ENCODE measurements around the gene MRPL43.

MRPL43 gene

GRCh38 chr10:101014230-101014884 is 27.1 kb upstream of the MRPL43 start:
- peak; percentile 98 for TF ChIP-seq CTCF (IDR thresholded peaks at IDR 0.05; ENCODE audit: low read depth, low read length)
- DNase-seq (ENCODE audit: low read depth, low spot score) = peak; percentile 68
- in situ Hi-C loops (cut with HindIII; ENCODE audit: low sequenced_read_pairs) = no loop called here
- no peak overlapping the region for H3K4me3 ChIP-seq (ENCODE audit: low read depth, low read length)

- H3K4me3 ChIP-seq (ENCODE audit: low read depth, low read length) = no peak overlapping the region
- TF ChIP-seq CTCF (IDR thresholded peaks at IDR 0.05; ENCODE audit: low read depth, low read length) = no peak
- in situ Hi-C loops (cut with HindIII; ENCODE audit: low sequenced_read_pairs) = no loop called here
- DNase-seq (ENCODE audit: low read depth, low spot score) = no peak
Observed at GRCh38 chr10:101013365-101013825, 26.1 kb upstream of the MRPL43 start.

GRCh38 chr10:101012525-101013364 is 25.4 kb upstream of the MRPL43 start:
- in situ Hi-C loops (cut with HindIII; ENCODE audit: low sequenced_read_pairs) = no loop called here
- peak; percentile 94 for DNase-seq (ENCODE audit: low read depth, low spot score)
- TF ChIP-seq CTCF (IDR thresholded peaks at IDR 0.05; ENCODE audit: low read depth, low read length) = peak; percentile 78
- no peak overlapping the region for H3K4me3 ChIP-seq (ENCODE audit: low read depth, low read length)

- peak; percentile 59 for TF ChIP-seq CTCF (IDR thresholded peaks at IDR 0.05; ENCODE audit: low read depth, low read length)
- no peak for DNase-seq (ENCODE audit: low read depth, low spot score)
- no peak overlapping the region for H3K4me3 ChIP-seq (ENCODE audit: low read depth, low read length)
- in situ Hi-C loops (cut with HindIII; ENCODE audit: low sequenced_read_pairs) = no loop called here
Observed at GRCh38 chr10:101011517-101012423, 24.5 kb upstream of the MRPL43 start.

GRCh38 chr10:101010329-101010728 is 23.0 kb upstream of the MRPL43 start:
- no peak overlapping the region for H3K4me3 ChIP-seq (ENCODE audit: low read depth, low read length)
- TF ChIP-seq CTCF (IDR thresholded peaks at IDR 0.05; ENCODE audit: low read depth, low read length) = no peak
- no peak for DNase-seq (ENCODE audit: low read depth, low spot score)
- in situ Hi-C loops (cut with HindIII; ENCODE audit: low sequenced_read_pairs) = no loop called here

GRCh38 chr10:101008823-101009423 is 21.6 kb upstream of the MRPL43 start:
- no peak for DNase-seq (ENCODE audit: low read depth, low spot score)
- H3K4me3 ChIP-seq (ENCODE audit: low read depth, low read length) = no peak overlapping the region
- TF ChIP-seq CTCF (IDR thresholded peaks at IDR 0.05; ENCODE audit: low read depth, low read length) = no peak
- in situ Hi-C loops (cut with HindIII; ENCODE audit: low sequenced_read_pairs) = no loop called here

Measured in astrocyte of the spinal cord (primary cell).